WTC11 (cell line): Measurements from ENCODE around the gene MYLK2. TPM values are rescaled to one million over a fixed set of nuclear protein-coding genes. Genes with fewer than 3 reads are reported as not detected.

Experiments
- ATAC-seq: fragments of 200-7000 bp; cut with Tn5 transposase; 2 replicates; pipeline ENCODE4 v1.10.0; 2021; ENCODE audit warnings: mild to moderate bottlenecking, moderate library complexity
- CTCF ChIA-PET: fragments of 300-600 bp; sonication (Branson Sonifier 250); formaldehyde crosslinking; loops from one replicate; lab custom pipeline; 2021; ENCODE audit warnings: antibody characterized with exemption; lab: Charles Lee
- POLR2A ChIA-PET: fragments of 350-600 bp; sonication (Branson Sonifier 250); formaldehyde crosslinking; loops from one replicate; lab custom pipeline; 2021; ENCODE audit warnings: antibody characterized with exemption; lab: Charles Lee
- DNase-seq: peaks from one replicate; pipeline ENCODE4 v3.0.0; 2021; ENCODE audit warnings: low spot score
- H3K27ac Mint-ChIP-seq: 2 replicates; pipeline ENCODE4 v1.8.0; 2021; ENCODE audit warnings: mixed read lengths
- H3K27me3 Mint-ChIP-seq: 2 replicates; pipeline ENCODE4 v1.8.0; 2021; ENCODE audit warnings: low read depth, mild to moderate bottlenecking, moderate library complexity, mixed read lengths
- H3K36me3 Mint-ChIP-seq: 2 replicates; pipeline ENCODE4 v1.8.0; 2021; ENCODE audit warnings: mixed read lengths
- H3K4me1 Mint-ChIP-seq: 2 replicates; pipeline ENCODE4 v1.8.0; 2022; ENCODE audit warnings: mixed read lengths
- H3K4me3 Mint-ChIP-seq: 2 replicates; pipeline ENCODE4 v1.8.0; 2021; ENCODE audit warnings: mild to moderate bottlenecking, moderate library complexity, mixed read lengths
- H3K9me3 Mint-ChIP-seq: 2 replicates; pipeline ENCODE4 v1.8.0; 2021; ENCODE audit warnings: mixed read lengths
- AR ChIP-seq: fragments of 250-450 bp; sonication (Bioruptor Pico); IDR thresholded peaks from 2 replicates; pipeline ENCODE4 v1.9.0; 2021; ENCODE audit warnings: mild to moderate bottlenecking
- E2F5 ChIP-seq: sonication (generic); formaldehyde crosslinking; IDR thresholded peaks from 2 replicates; pipeline ENCODE4 v1.8.1; 2022; ENCODE audit warnings: mild to moderate bottlenecking, moderate library complexity, missing genetic modification reagents
- GRHL2 ChIP-seq: fragments of 250-450 bp; sonication (Bioruptor Pico); IDR thresholded peaks from 2 replicates; pipeline ENCODE4 v1.8.0; 2022; ENCODE audit warnings: mild to moderate bottlenecking, moderate library complexity; ENCODE audit not compliant: insufficient replicate concordance, severe bottlenecking
- GTF2I ChIP-seq: fragments of 250-450 bp; sonication (Bioruptor Pico); conservative IDR thresholded peaks from 2 replicates; pipeline ENCODE4 v1.4.0; 2021; ENCODE audit warnings: mild to moderate bottlenecking
- JUN ChIP-seq: sonication (generic); formaldehyde crosslinking; IDR thresholded peaks from 2 replicates; pipeline ENCODE4 v1.8.0; 2023; ENCODE audit warnings: mild to moderate bottlenecking, missing genetic modification reagents
- MYBL2 ChIP-seq: sonication (generic); formaldehyde crosslinking; IDR thresholded peaks from 2 replicates; pipeline ENCODE4 v1.8.1; 2023; ENCODE audit warnings: mild to moderate bottlenecking, moderate library complexity, missing genetic modification reagents
- PRRX2 ChIP-seq: fragments of 250-450 bp; sonication (Bioruptor Pico); IDR thresholded peaks from 2 replicates; pipeline ENCODE4 v1.8.0; 2021; ENCODE audit warnings: mild to moderate bottlenecking
- total RNA-seq: library from RNA; stranded (reverse); gene quantifications from 3 replicates; pipeline ENCODE4 v1.2.3, GENCODE V29; 2021
- TF ChIP-seq, protein P1 (sequence below): sonication (generic); formaldehyde crosslinking; IDR thresholded peaks from 2 replicates; pipeline ENCODE4 v1.8.1; 2023; ENCODE audit warnings: mild to moderate bottlenecking, missing genetic modification reagents
- TF ChIP-seq, protein P2 (sequence below): sonication (generic); formaldehyde crosslinking; IDR thresholded peaks from 2 replicates; pipeline ENCODE4 v1.8.0; 2023; ENCODE audit warnings: missing genetic modification reagents, mild to moderate bottlenecking, borderline replicate concordance

Gene MYLK2
- total RNA-seq, 1 experiment from 2014 or later, result 0.28 TPM

DNA sequence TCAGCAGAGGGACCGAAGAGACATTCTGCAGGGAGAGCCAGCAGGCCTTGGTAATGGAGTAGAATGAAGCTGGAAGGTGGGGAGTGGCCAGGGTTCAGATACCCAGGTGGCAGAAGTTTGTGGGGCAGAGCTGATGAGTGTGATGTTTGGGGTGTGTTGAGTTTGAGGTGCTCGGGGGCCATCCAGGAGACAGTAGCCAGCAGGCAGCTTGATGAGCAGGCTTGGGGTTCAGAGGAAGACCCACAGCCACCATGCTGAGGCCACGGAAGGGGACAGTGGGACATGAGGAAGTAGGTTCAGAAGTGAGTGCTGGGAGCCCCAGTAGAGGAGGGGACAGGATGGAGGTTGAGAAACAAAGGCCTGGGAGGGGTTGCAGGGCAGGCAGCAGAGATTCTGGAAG is 37.4 kb downstream of the MYLK2 start (continued):
- TF ChIP-seq AR (no peak), GRHL2 (CRISPR knock-in tag) (no peak), MYBL2 (CRISPR knock-in tag) (no peak)
- TF ChIP-seq, protein P1, sequence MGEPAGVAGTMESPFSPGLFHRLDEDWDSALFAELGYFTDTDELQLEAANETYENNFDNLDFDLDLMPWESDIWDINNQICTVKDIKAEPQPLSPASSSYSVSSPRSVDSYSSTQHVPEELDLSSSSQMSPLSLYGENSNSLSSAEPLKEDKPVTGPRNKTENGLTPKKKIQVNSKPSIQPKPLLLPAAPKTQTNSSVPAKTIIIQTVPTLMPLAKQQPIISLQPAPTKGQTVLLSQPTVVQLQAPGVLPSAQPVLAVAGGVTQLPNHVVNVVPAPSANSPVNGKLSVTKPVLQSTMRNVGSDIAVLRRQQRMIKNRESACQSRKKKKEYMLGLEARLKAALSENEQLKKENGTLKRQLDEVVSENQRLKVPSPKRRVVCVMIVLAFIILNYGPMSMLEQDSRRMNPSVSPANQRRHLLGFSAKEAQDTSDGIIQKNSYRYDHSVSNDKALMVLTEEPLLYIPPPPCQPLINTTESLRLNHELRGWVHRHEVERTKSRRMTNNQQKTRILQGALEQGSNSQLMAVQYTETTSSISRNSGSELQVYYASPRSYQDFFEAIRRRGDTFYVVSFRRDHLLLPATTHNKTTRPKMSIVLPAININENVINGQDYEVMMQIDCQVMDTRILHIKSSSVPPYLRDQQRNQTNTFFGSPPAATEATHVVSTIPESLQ (CRISPR knock-in tag), result no peak
- TF ChIP-seq, protein P2, sequence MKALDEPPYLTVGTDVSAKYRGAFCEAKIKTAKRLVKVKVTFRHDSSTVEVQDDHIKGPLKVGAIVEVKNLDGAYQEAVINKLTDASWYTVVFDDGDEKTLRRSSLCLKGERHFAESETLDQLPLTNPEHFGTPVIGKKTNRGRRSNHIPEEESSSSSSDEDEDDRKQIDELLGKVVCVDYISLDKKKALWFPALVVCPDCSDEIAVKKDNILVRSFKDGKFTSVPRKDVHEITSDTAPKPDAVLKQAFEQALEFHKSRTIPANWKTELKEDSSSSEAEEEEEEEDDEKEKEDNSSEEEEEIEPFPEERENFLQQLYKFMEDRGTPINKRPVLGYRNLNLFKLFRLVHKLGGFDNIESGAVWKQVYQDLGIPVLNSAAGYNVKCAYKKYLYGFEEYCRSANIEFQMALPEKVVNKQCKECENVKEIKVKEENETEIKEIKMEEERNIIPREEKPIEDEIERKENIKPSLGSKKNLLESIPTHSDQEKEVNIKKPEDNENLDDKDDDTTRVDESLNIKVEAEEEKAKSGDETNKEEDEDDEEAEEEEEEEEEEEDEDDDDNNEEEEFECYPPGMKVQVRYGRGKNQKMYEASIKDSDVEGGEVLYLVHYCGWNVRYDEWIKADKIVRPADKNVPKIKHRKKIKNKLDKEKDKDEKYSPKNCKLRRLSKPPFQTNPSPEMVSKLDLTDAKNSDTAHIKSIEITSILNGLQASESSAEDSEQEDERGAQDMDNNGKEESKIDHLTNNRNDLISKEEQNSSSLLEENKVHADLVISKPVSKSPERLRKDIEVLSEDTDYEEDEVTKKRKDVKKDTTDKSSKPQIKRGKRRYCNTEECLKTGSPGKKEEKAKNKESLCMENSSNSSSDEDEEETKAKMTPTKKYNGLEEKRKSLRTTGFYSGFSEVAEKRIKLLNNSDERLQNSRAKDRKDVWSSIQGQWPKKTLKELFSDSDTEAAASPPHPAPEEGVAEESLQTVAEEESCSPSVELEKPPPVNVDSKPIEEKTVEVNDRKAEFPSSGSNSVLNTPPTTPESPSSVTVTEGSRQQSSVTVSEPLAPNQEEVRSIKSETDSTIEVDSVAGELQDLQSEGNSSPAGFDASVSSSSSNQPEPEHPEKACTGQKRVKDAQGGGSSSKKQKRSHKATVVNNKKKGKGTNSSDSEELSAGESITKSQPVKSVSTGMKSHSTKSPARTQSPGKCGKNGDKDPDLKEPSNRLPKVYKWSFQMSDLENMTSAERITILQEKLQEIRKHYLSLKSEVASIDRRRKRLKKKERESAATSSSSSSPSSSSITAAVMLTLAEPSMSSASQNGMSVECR (CRISPR knock-in tag), result no peak
- TF ChIP-seq, all 79 proteins: peak for 0

- no peak for ATAC-seq
- Mint-ChIP-seq H3K4me1 (peaks cover 15% of the 10 kb centered on the region), H3K27ac (no peak overlapping the region), H3K9me3 (no peaks in the 10 kb centered on the region), H3K4me3 (no peak overlapping the region), H3K27me3 (peaks cover 35% of the 10 kb centered on the region), H3K36me3 (no peaks in the 10 kb centered on the region)
- peak; percentile 8 for DNase-seq
- TF ChIP-seq GTF2I (CRISPR knock-in tag) (no peak), PRRX2 (no peak)
- ChIA-PET POLR2A (no interaction called here), CTCF (interaction anchor here (0.8 kb wide), 1 partner anchor 77 kb away, joined by 5 read pairs; no protein-coding TSS in a partner anchor)
These were observed 39.0 kb downstream of the MYLK2 start for GRCh38 chr20:31857861-31858759.

GRCh38 chr20:31858760-31859083 is 39.6 kb downstream of the MYLK2 start:
- peaks cover 15% of the 10 kb centered on the region for H3K4me1 Mint-ChIP-seq
- ChIA-PET POLR2A (no interaction called here), CTCF (interaction anchor here (0.8 kb wide), 1 partner anchor 77 kb away, joined by 5 read pairs; no protein-coding TSS in a partner anchor)
- H3K27me3 Mint-ChIP-seq, result peaks cover 35% of the 10 kb centered on the region
- no peak overlapping the region for H3K27ac Mint-ChIP-seq
- no peaks in the 10 kb centered on the region for H3K9me3 Mint-ChIP-seq
- H3K4me3 Mint-ChIP-seq, result no peak overlapping the region
- DNase-seq, result peak; percentile 0
- TF ChIP-seq JUN (CRISPR knock-in tag) (no peak), E2F5 (CRISPR knock-in tag) (no peak)
- no peaks in the 10 kb centered on the region for H3K36me3 Mint-ChIP-seq
- ATAC-seq, result no peak
